ENCODE results near the gene CANT1.

DNA sequence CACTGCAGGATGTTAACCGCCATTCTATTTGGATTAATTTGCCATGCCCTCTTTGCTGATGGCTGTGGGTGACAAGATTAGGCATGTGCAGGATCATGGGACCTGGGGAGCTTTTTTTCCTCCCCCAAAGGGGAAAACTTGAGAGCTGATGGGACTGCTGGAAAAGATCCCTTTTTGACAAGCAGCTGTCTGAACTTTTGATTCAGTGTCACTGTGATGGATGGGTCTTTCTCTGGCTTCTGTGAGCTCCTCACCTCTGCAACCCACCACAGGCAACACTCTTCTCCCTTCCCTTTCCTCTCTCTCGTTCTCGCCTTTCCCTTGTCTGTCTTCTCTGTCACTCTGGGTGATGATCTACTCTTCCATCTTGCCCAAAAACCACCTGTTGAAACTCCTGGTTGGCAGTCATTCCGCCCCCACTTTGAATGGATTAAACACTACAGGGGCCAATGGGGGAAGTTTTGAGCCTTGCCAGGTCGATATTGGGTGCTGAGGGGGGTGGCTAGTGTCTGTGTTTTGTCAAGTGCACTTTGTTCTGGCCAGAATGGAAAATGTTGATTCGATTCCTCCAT, 3.1 kb upstream of the CANT1 start:
- TF ChIP-seq, protein P1, sequence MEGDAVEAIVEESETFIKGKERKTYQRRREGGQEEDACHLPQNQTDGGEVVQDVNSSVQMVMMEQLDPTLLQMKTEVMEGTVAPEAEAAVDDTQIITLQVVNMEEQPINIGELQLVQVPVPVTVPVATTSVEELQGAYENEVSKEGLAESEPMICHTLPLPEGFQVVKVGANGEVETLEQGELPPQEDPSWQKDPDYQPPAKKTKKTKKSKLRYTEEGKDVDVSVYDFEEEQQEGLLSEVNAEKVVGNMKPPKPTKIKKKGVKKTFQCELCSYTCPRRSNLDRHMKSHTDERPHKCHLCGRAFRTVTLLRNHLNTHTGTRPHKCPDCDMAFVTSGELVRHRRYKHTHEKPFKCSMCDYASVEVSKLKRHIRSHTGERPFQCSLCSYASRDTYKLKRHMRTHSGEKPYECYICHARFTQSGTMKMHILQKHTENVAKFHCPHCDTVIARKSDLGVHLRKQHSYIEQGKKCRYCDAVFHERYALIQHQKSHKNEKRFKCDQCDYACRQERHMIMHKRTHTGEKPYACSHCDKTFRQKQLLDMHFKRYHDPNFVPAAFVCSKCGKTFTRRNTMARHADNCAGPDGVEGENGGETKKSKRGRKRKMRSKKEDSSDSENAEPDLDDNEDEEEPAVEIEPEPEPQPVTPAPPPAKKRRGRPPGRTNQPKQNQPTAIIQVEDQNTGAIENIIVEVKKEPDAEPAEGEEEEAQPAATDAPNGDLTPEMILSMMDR (IDR thresholded peaks at IDR 0.05) = no peak
- no peak for TF ChIP-seq POLR2A (IDR thresholded peaks at IDR 0.05)
